HepG2 (cell line): ENCODE data around the gene API5. TPM values are rescaled to one million over a fixed set of nuclear protein-coding genes. Genes with fewer than 3 reads are reported as not detected.

ENCODE experiments used
- ATRX ChIP-seq: sonication (generic); formaldehyde crosslinking; IDR thresholded peaks from 2 replicates; pipeline ENCODE4 v1.4.0; 2020; ENCODE audit warnings: missing genetic modification reagents, borderline replicate concordance
- FOXA3 ChIP-seq: IDR thresholded peaks from 2 replicates; pipeline ENCODE4 v1.6.1; 2016; ENCODE audit warnings: missing genetic modification reagents, missing compliant biosample characterization
- FOXM1 ChIP-seq: sonication (generic); formaldehyde crosslinking; IDR thresholded peaks from 2 replicates; pipeline ENCODE4 v1.5.0; 2020; ENCODE audit warnings: missing genetic modification reagents
- HDAC2 ChIP-seq: sonication (generic); formaldehyde crosslinking; IDR thresholded peaks from 2 replicates; pipeline ENCODE4 v1.4.0; 2020; ENCODE audit warnings: missing genetic modification reagents
- HMG20B ChIP-seq: conservative IDR thresholded peaks from 2 replicates; pipeline ENCODE4 v1.6.1; 2016; ENCODE audit warnings: missing genetic modification reagents, missing compliant biosample characterization
- MAFG ChIP-seq: sonication (generic); formaldehyde crosslinking; IDR thresholded peaks from 2 replicates; pipeline ENCODE4 v1.5.1; 2020; ENCODE audit warnings: mild to moderate bottlenecking, missing genetic modification reagents
- PTBP1 ChIP-seq: fragments of 200-400 bp; formaldehyde crosslinking; IDR thresholded peaks from 2 replicates; pipeline ENCODE4 v1.6.1; 2018; ENCODE audit warnings: low read length, low read depth; ENCODE audit not compliant: poor library complexity, severe bottlenecking
- RNF2 ChIP-seq: fragments of 450-650 bp; conservative IDR thresholded peaks from 2 replicates; pipeline ENCODE4 v1.6.1; 2016; ENCODE audit warnings: low read depth
- SAP130 ChIP-seq: IDR thresholded peaks from 2 replicates; pipeline ENCODE4 v1.6.1; 2016; ENCODE audit warnings: low read depth
- SOX13 ChIP-seq, 3 experiments: fragments of 450-650 bp in 1 of 3; sonication (generic) in 1 of 3; formaldehyde crosslinking in 1 of 3; IDR thresholded peaks in 2 of 3; conservative IDR thresholded peaks in 1 of 3; 2 replicates each; pipeline versions ENCODE4 v1.5.0 to v1.6.1; 2016 to 2020; ENCODE audit warnings: antibody characterized with exemption in 1 of 3, mild to moderate bottlenecking in 1 of 3, missing compliant biosample characterization in 1 of 3, missing genetic modification reagents in 1 of 3, moderate library complexity in 1 of 3
- TEAD3 ChIP-seq: optimal IDR thresholded peaks from 2 replicates; pipeline ENCODE3; 2016; ENCODE audit warnings: borderline replicate concordance
- TGIF2 ChIP-seq: IDR thresholded peaks from 2 replicates; pipeline ENCODE4 v1.6.1; 2016; ENCODE audit warnings: control low read depth, missing compliant biosample characterization
- U2AF2 ChIP-seq: fragments of 200-400 bp; formaldehyde crosslinking; IDR thresholded peaks from 2 replicates; pipeline ENCODE4 v1.6.1; 2017; ENCODE audit warnings: low read depth, mild to moderate bottlenecking, low read length
- YEATS2 ChIP-seq: sonication (generic); formaldehyde crosslinking; IDR thresholded peaks from 2 replicates; pipeline ENCODE4 v1.4.0; 2020; ENCODE audit warnings: missing genetic modification reagents, borderline replicate concordance
- ZBTB42 ChIP-seq: sonication (generic); formaldehyde crosslinking; IDR thresholded peaks from 2 replicates; pipeline ENCODE4 v1.5.0; 2020; ENCODE audit warnings: mild to moderate bottlenecking, missing genetic modification reagents
- ZNF225 ChIP-seq: sonication (generic); formaldehyde crosslinking; IDR thresholded peaks from 2 replicates; pipeline ENCODE4 v1.4.0; 2020; ENCODE audit warnings: mild to moderate bottlenecking, missing genetic modification reagents
- ZNF24 ChIP-seq: fragments of 450-650 bp; IDR thresholded peaks from 2 replicates; pipeline ENCODE4 v1.6.1; 2017; ENCODE audit warnings: antibody characterized with exemption, mild to moderate bottlenecking
- ZNF317 ChIP-seq: sonication (generic); formaldehyde crosslinking; IDR thresholded peaks from 2 replicates; pipeline ENCODE4 v1.5.0; 2020; ENCODE audit warnings: mild to moderate bottlenecking, missing genetic modification reagents
- ZNF451 ChIP-seq: sonication (generic); formaldehyde crosslinking; IDR thresholded peaks from 2 replicates; pipeline ENCODE4 v1.5.0; 2020; ENCODE audit warnings: mild to moderate bottlenecking, missing genetic modification reagents
- ZNF546 ChIP-seq: sonication (generic); formaldehyde crosslinking; conservative IDR thresholded peaks from 2 replicates; pipeline ENCODE4 v1.8.1; 2023; ENCODE audit warnings: mild to moderate bottlenecking, missing genetic modification reagents
- ZNF552 ChIP-seq: sonication (generic); formaldehyde crosslinking; IDR thresholded peaks from 2 replicates; pipeline ENCODE4 v1.9.0; 2022; ENCODE audit warnings: missing genetic modification reagents, mild to moderate bottlenecking, borderline replicate concordance
- ZNF563 ChIP-seq: sonication (generic); formaldehyde crosslinking; IDR thresholded peaks from 2 replicates; pipeline ENCODE4 v1.8.0; 2022; ENCODE audit warnings: mild to moderate bottlenecking, moderate library complexity, missing genetic modification reagents
- polyA plus RNA-seq, 8 experiments: library from polyadenylated mRNA; depleted of rRNA in 3 of 8; stranded (reverse) in 7 of 8; unstranded in 1 of 8; fragments of >200 nt; fragmentation: Illumina TruSeq in 4 of 8; extraction: Trizol in 4 of 8; gene quantifications; 2 replicates each; pipeline versions ENCODE4 v1.2.1 to v1.2.3, GENCODE V29; 2011 to 2016; ENCODE audit warnings: low read depth in 4 of 8, missing spikeins in 1 of 8, mixed read lengths in 1 of 8; ENCODE audit not compliant: insufficient read depth in 1 of 8
- total RNA-seq, 5 experiments: library from RNA; depleted of rRNA; stranded (reverse); fragments of >200 nt; fragmentation: Illumina TruSeq; extraction: Trizol; gene quantifications; 2 replicates each; pipeline ENCODE4 v1.2.3, GENCODE V29; 2016; ENCODE audit warnings: low read depth in 1 of 5
- TF ChIP-seq, protein P1 (sequence below): IDR thresholded peaks from 2 replicates; pipeline ENCODE4 v1.6.1; 2012; ENCODE audit warnings: low read depth, low read length, improper control_type of control experiment
- TF ChIP-seq, protein P2 (sequence below): sonication (generic); formaldehyde crosslinking; IDR thresholded peaks from 2 replicates; pipeline ENCODE4 v1.4.0; 2020; ENCODE audit warnings: missing genetic modification reagents
- TF ChIP-seq, protein P3 (sequence below): sonication (generic); formaldehyde crosslinking; conservative IDR thresholded peaks from 2 replicates; pipeline ENCODE4 v1.8.1; 2023; ENCODE audit warnings: missing genetic modification reagents
- TF ChIP-seq, protein P4 (sequence below): sonication (generic); formaldehyde crosslinking; IDR thresholded peaks from 2 replicates; pipeline ENCODE4 v1.4.0; 2020; ENCODE audit warnings: missing genetic modification reagents

Gene API5
- total and polyA plus RNA-seq, 2 of the 13 experiments (the other 11 are each of a cell fraction or from before 2014, with no cell fraction given): 21.6 to 59.0 TPM

DNA sequence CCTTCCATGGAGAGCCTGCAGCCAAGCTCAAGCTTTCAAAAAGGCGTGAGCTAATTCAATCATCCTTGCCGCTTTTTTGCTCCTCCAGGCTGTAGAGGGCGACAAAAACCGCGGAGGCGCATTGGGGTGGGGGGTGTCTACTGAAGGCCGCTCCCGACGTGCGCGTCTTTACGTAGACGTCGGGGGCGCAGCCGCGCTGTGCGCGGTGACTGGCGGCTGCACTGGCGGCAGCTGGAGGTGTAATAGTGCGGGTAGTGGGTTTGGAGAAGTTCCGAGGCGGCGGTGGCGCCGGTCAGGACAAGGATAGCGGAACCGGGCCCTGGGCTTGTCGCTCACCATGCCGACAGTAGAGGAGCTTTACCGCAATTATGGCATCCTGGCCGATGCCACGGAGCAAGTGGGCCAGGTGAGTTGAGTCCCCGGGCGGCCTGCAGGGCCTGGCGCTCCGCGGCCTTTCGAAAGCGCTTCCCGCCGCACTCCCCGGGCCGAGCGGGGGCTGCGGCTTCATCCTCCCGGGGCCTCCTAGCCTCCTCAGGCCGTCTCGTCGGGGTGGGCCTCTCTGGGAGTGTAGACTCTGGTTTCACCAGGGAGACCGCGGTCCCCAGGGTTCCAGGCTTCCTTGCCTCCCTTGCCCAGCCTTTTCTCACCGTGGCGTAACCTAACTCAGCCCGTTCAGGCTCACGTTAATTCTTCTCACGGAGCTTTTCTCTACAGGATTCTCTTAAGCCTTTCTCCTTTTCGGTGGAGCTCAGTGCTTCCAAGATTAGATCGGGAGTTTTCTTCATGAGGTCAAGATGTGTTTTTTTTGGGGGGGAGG is at the start of gene API5 (continued):
- TF ChIP-seq ZBTB42 (CRISPR knock-in tag) (no peak), TGIF2 (CRISPR knock-in tag) (peak; percentile 63; the same call in 1 of the 2 replicates), ZNF225 (CRISPR knock-in tag) (0 out of 2 replicates have a peak, but pooled peaks have one; percentile 51), ZNF563 (no peak), FOXA3 (CRISPR knock-in tag) (peak; percentile 55), PTBP1 (no peak), ZNF546 (CRISPR knock-in tag) (no peak; the same call in 1 of the 2 replicates), SAP130 (peak; percentile 86), ATRX (no peak), MAFG (no peak), U2AF2 (no peak), TEAD3 (no peak), HMG20B (CRISPR knock-in tag) (no peak), RNF2 (no peak), HDAC2 (CRISPR knock-in tag) (peak; percentile 69; the same call in 1 of the 2 replicates), ZNF24 (no peak), YEATS2 (CRISPR knock-in tag) (peak; percentile 99), ZNF317 (CRISPR knock-in tag) (no peak), ZNF552 (CRISPR knock-in tag) (no peak), SOX13 (IDR thresholded peaks at IDR 0.05) (no peak), SOX13 (CRISPR knock-in tag; conservative IDR thresholded peaks at IDR 0.05 in 1 of 2, IDR thresholded peaks at IDR 0.05 in 1 of 2) (peak in 1 of 2 experiments; percentile 46; a peak in 2 of 4 replicates), ZNF451 (CRISPR knock-in tag) (peak; percentile 55; the same call in 1 of the 2 replicates), FOXM1 (no peak)
- TF ChIP-seq, protein P1, sequence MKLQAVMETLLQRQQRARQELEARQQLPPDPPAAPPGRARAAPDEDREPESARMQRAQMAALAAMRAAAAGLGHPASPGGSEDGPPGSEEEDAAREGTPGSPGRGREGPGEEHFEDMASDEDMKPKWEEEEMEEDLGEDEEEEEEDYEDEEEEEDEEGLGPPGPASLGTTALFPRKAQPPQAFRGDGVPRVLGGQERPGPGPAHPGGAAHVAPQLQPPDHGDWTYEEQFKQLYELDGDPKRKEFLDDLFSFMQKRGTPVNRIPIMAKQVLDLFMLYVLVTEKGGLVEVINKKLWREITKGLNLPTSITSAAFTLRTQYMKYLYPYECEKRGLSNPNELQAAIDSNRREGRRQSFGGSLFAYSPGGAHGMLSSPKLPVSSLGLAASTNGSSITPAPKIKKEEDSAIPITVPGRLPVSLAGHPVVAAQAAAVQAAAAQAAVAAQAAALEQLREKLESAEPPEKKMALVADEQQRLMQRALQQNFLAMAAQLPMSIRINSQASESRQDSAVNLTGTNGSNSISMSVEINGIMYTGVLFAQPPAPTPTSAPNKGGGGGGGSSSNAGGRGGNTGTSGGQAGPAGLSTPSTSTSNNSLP: peak; percentile 23
- TF ChIP-seq, protein P2, sequence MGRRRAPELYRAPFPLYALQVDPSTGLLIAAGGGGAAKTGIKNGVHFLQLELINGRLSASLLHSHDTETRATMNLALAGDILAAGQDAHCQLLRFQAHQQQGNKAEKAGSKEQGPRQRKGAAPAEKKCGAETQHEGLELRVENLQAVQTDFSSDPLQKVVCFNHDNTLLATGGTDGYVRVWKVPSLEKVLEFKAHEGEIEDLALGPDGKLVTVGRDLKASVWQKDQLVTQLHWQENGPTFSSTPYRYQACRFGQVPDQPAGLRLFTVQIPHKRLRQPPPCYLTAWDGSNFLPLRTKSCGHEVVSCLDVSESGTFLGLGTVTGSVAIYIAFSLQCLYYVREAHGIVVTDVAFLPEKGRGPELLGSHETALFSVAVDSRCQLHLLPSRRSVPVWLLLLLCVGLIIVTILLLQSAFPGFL (CRISPR knock-in tag): no peak
- TF ChIP-seq, protein P3, sequence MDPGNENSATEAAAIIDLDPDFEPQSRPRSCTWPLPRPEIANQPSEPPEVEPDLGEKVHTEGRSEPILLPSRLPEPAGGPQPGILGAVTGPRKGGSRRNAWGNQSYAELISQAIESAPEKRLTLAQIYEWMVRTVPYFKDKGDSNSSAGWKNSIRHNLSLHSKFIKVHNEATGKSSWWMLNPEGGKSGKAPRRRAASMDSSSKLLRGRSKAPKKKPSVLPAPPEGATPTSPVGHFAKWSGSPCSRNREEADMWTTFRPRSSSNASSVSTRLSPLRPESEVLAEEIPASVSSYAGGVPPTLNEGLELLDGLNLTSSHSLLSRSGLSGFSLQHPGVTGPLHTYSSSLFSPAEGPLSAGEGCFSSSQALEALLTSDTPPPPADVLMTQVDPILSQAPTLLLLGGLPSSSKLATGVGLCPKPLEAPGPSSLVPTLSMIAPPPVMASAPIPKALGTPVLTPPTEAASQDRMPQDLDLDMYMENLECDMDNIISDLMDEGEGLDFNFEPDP (CRISPR knock-in tag): no peak
- TF ChIP-seq, protein P4, sequence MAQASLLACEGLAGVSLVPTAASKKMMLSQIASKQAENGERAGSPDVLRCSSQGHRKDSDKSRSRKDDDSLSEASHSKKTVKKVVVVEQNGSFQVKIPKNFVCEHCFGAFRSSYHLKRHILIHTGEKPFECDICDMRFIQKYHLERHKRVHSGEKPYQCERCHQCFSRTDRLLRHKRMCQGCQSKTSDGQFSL (CRISPR knock-in tag): peak; percentile 100
